ENCODE results near the gene EXOC4.

DNA sequence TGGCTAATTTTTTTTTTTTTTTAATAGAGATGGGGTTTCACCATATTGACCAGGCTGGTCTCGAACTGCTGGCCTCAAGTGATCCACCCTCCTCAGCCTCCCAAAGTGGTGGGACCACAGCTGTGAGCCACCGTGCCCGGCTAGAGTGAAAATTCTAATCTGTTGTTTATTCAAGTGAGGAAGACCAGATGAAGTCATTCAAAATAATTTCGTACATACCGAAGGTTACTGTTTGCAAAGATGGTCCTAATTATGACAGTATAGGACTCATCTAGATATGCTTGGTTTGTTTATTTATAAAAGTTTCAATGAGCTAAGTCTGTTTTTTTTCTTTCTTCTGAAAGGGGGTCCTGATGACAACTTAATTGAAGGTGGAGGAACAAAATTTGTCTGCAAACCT lies 376.8 kb downstream of the EXOC4 start:
- TF ChIP-seq POLR2AphosphoS5 (IDR thresholded peaks at IDR 0.05), result no peak
- TF ChIP-seq POLR2A (IDR thresholded peaks at IDR 0.05), result no peak
